ENCODE data around the gene ABCA7. TPM values are rescaled to one million over a fixed set of nuclear protein-coding genes. Genes with fewer than 3 reads are reported as not detected.

ABCA7 gene
- total RNA-seq, 4 donors from 2014 or later = 12.6 to 24.4 (median 18.7) TPM

DNA sequence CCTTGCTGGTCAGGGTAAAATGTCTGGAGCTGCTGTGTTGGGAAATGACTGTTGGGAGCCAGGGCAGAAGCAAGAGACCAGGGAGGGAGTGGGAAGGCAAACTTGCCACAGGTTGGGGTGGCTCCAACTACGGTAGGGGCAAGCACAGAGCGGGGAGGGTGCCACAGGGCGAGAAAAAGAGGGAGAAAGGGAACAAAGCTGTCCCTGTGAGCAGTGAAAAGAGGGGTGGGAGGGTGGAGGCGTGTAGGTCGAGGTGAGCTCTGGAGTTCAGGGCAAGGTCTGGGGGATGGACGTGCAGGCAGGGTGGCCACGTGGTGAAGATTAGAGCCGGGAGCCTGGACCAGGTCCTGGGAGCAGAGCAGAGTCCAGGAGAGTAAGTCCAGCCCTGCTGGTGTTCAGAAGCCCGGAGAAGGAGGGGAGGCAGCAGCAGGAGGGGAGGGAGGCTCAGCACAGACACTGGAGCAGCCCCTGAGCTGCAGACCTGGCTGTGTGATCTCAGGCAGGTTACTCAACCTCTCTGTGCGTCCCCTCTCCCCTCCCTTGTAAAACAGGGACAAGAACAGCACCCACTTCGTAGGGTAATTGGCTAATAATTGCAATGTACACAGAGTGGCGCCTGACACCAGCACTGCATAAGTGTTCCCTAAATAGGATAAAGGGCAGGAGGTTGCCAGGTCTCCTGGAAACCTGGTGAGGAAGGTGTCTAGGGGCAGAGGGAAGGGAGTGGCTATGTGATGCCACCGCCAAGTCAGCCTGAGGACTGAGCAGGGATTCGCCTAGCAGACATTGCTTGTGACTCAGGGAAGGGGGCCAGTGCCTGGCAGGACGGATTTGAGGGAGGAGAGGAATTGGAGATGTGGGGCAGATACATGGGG is 58.5 kb downstream of the ABCA7 start:
- Histone ChIP-seq H3K4me1 (peaks cover 53 to 83% (median 70%) of the 10 kb centered on the region in 3 donors), H3K36me3 (peaks cover 0 to 7% (median 4%) of the 10 kb centered on the region in 3 donors), H3K27me3 (no peaks in the 10 kb centered on the region), H3K9me3 (peaks cover 0 to 5% (median 0%) of the 10 kb centered on the region in 3 donors), H3K4me3 (no peak overlapping the region), H3K27ac (peak overlapping the region; percentile 82 to 98 (median 92))
- no peak for DNase-seq
- WGBS, 2 donors = 43 to 47% methylated on average over 14 of the region's 15 CpGs
- intact Hi-C loops (cut with DNase I) = no loop called here
- no peak for TF ChIP-seq POLR2A (IDR thresholded peaks at IDR 0.05)
- TF ChIP-seq, protein P1, sequence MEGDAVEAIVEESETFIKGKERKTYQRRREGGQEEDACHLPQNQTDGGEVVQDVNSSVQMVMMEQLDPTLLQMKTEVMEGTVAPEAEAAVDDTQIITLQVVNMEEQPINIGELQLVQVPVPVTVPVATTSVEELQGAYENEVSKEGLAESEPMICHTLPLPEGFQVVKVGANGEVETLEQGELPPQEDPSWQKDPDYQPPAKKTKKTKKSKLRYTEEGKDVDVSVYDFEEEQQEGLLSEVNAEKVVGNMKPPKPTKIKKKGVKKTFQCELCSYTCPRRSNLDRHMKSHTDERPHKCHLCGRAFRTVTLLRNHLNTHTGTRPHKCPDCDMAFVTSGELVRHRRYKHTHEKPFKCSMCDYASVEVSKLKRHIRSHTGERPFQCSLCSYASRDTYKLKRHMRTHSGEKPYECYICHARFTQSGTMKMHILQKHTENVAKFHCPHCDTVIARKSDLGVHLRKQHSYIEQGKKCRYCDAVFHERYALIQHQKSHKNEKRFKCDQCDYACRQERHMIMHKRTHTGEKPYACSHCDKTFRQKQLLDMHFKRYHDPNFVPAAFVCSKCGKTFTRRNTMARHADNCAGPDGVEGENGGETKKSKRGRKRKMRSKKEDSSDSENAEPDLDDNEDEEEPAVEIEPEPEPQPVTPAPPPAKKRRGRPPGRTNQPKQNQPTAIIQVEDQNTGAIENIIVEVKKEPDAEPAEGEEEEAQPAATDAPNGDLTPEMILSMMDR (IDR thresholded peaks at IDR 0.05) = no peak

DNA sequence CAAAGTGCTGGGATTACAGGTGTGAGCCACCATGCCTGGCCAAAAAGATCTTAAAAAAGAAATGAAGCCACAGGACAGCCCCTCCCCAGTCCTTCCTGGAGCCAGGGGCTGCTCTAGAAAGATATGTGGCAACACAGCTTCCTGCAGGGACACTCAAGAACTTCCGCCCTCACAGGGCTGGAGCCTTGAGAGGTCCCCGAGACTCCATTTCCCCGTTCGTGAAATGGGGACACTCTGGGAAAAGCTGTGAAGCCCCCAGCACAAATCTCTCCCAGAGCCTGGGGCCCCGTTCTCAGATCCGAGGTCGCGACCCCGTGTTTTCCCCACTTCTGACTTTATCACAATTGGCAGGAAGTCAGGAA is 61.4 kb downstream of the ABCA7 start:
- no peak for DNase-seq
- Histone ChIP-seq H3K4me3 (peak overlapping the region in 3 of 4 donors; percentile 7 to 44 (median 11)), H3K9me3 (peaks cover 0 to 5% (median 0%) of the 10 kb centered on the region in 3 donors), H3K27ac (peak overlapping the region; percentile 89 to 99 (median 96)), H3K36me3 (peaks cover 0 to 9% (median 1%) of the 10 kb centered on the region in 3 donors), H3K27me3 (no peaks in the 10 kb centered on the region), H3K4me1 (peaks cover 60 to 80% (median 68%) of the 10 kb centered on the region in 3 donors)
- intact Hi-C loops (cut with DNase I) = loop anchor here (5.0 kb wide), 1 partner anchor 79 kb away; the partner anchor contains the start of genes RNU6-2 and TMEM259
- WGBS, 2 donors = 11% methylated on average over 9 of the region's 9 CpGs; no CpG with 5 or more reads in 1 of the 2 donors
- TF ChIP-seq, protein P1 (IDR thresholded peaks at IDR 0.05) = no peak
- no peak for TF ChIP-seq POLR2A (IDR thresholded peaks at IDR 0.05)

DNA sequence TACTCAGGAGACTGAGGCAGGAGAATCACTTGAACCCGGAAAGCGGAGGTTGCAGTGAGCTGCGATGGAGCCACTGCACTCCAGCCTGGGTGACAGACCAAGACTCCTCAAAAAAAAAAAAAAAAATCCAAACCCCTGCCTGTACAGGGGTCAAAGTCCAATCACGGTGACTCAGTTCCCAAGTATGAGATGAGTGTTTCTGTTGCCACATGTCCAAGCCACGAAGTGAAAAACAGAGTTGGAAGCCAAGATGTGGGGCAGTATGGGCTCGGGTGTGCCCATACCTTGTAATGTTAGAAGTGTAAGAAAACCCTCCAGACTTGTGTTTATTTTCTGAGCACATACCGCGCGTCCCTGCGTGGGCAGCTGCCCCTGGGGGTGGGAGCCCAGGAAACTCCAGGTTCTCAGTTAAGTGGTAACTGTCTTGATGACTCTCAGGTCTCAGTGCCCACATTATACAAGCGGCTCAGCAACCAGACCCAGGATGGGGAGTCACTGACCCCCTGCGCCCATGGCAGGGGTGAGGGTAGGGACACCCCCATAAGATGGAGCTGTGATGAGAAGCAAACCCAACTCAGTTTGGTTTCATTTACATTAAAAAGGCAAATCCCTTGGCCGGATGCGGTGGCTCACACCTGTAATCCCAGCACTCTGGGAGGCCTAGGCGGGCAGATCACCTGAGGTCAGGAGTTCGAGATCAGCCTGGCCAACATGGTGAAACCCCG is 62.7 kb downstream of the ABCA7 start:
- peaks cover 70 to 90% (median 80%) of the 10 kb centered on the region in 3 donors for H3K4me1 ChIP-seq
- H3K27ac ChIP-seq = peak overlapping the region; percentile 89 to 99 (median 96)
- H3K4me3 ChIP-seq = peak overlapping the region in 1 of 4 donors; percentile 44
- no peaks in the 10 kb centered on the region for H3K27me3 ChIP-seq
- intact Hi-C loops (cut with DNase I) = loop anchor here (5.0 kb wide), 1 partner anchor 80 kb away; the partner anchor contains the start of genes RNU6-2 and TMEM259
- no peak for TF ChIP-seq POLR2A (IDR thresholded peaks at IDR 0.05)
- TF ChIP-seq, protein P1 (IDR thresholded peaks at IDR 0.05) = no peak
- H3K9me3 ChIP-seq = peaks cover 0 to 5% (median 0%) of the 10 kb centered on the region in 3 donors
- H3K36me3 ChIP-seq = peaks cover 3 to 22% (median 7%) of the 10 kb centered on the region in 3 donors
- DNase-seq = no peak
- WGBS, 2 donors = 18 to 22% methylated on average over 11 to 12 of the region's 17 CpGs

DNA sequence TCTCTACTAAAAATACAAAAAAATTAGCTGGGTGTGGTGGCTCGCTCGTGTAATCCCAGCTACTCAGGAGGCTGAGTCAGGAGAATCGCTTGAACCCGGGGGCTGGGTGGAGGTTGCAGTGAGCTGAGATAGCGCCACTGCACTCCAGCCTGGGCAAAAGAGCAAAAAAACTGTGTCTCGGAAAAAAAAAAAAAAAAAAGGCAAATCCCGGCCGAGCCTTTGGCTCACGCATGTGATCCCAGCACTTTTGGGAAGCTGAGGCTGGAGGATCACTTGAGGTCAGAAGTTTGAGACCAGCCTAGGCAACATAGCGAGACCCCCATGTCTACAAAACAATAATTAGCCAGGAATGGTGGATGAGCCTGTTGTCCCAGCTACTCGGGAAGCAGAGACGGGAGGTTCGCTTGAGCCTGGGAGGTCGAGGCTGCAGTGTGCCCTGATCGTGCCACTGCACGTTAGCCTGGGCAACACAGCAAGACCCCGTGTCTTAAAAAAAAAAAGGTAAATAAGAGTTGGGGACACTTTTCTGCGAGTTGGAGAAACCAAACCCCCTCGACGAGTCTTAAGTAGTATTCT is 63.3 kb downstream of the ABCA7 start:
- no peak for DNase-seq
- H3K27me3 ChIP-seq = no peaks in the 10 kb centered on the region
- peaks cover 64 to 89% (median 80%) of the 10 kb centered on the region in 3 donors for H3K4me1 ChIP-seq
- H3K4me3 ChIP-seq = peak overlapping the region in 3 of 4 donors; percentile 67 to 92 (median 76)
- peaks cover 10 to 28% (median 13%) of the 10 kb centered on the region in 3 donors for H3K36me3 ChIP-seq
- 11 to 22% methylated on average over 20 of the region's 20 CpGs for WGBS, 2 donors
- peak overlapping the region; percentile 89 to 99 (median 96) for H3K27ac ChIP-seq
- intact Hi-C loops (cut with DNase I) = loop anchor here (5.0 kb wide), 1 partner anchor 81 kb away; the partner anchor contains the start of genes RNU6-2 and TMEM259
- TF ChIP-seq, protein P1 (IDR thresholded peaks at IDR 0.05) = no peak
- peaks cover 0 to 5% (median 0%) of the 10 kb centered on the region in 3 donors for H3K9me3 ChIP-seq
